HEK293 (cell line): Measurements from ENCODE around the gene KLHL25.

Experiments used
- CTCF ChIA-PET: fragments of 350-600 bp; formaldehyde crosslinking; extraction: SDS; loops from one replicate; lab custom pipeline; 2021; ENCODE audit warnings: antibody characterized with exemption; lab: Yijun Ruan, JAX
- POLR2A ChIA-PET: fragments of 300-600 bp; formaldehyde crosslinking; extraction: SDS; loops from one replicate; lab custom pipeline; 2020; ENCODE audit warnings: antibody characterized with exemption, inconsistent platforms; lab: Yijun Ruan, JAX
- H3K27ac ChIP-seq: fragments of 200-500 bp; sonication (Bioruptor generic); 2 replicates; pipeline ENCODE4 v1.5.1; 2014; ENCODE audit warnings: low read depth, low read length, control low read depth, inconsistent platforms; ENCODE audit errors: extremely low read depth
- H3K36me3 ChIP-seq, 2 experiments: fragments of 200-500 bp in 1 of 2; sonication (Bioruptor generic) in 1 of 2; 1 replicate in 1 of 2; 2 replicates in 1 of 2; pipeline ENCODE4 v1.5.1; 2014 to 2017; ENCODE audit warnings: inconsistent platforms in 2 of 2, low read length in 2 of 2; ENCODE audit not compliant: control insufficient read depth in 2 of 2, insufficient read depth in 1 of 2
- H3K4me1 ChIP-seq: fragments of 200-500 bp; sonication (Bioruptor generic); 2 replicates; pipeline ENCODE4 v1.5.1; 2014; ENCODE audit warnings: mild to moderate bottlenecking, low read length, inconsistent platforms; ENCODE audit not compliant: control insufficient read depth, insufficient read depth
- H3K4me3 ChIP-seq: 2 replicates; pipeline ENCODE4 v1.5.1; 2011; ENCODE audit warnings: low read depth, mild to moderate bottlenecking, control low read depth, low read length, moderate library complexity
- H3K9me3 ChIP-seq: fragments of 200-500 bp; sonication (Bioruptor generic); 2 replicates; pipeline ENCODE4 v1.5.1; 2014; ENCODE audit warnings: low read depth, low read length, inconsistent platforms; ENCODE audit not compliant: control insufficient read depth, insufficient read depth
- EGR2 ChIP-seq: fragments of 450-650 bp; formaldehyde crosslinking; IDR thresholded peaks from 2 replicates; pipeline ENCODE4 v1.5.1; 2016; ENCODE audit warnings: low read depth, missing biosample characterization, missing genetic modification characterization
- IKZF3 ChIP-seq: fragments of 450-650 bp; IDR thresholded peaks from 2 replicates; pipeline ENCODE4 v1.5.0; 2018; ENCODE audit warnings: missing biosample characterization, mild to moderate bottlenecking, missing genetic modification characterization, moderate library complexity
- KLF1 ChIP-seq: fragments of 450-650 bp; formaldehyde crosslinking; IDR thresholded peaks from 2 replicates; pipeline ENCODE4 v1.5.1; 2016; ENCODE audit warnings: missing biosample characterization, missing genetic modification characterization
- ZFHX2 ChIP-seq: fragments of 450-650 bp; formaldehyde crosslinking; conservative IDR thresholded peaks from 2 replicates; pipeline ENCODE4 v1.5.1; 2016; ENCODE audit warnings: missing biosample characterization, missing genetic modification characterization
- ZFP41 ChIP-seq: fragments of 450-650 bp; formaldehyde crosslinking; IDR thresholded peaks from 2 replicates; pipeline ENCODE4 v1.5.1; 2016; ENCODE audit warnings: missing biosample characterization, missing genetic modification characterization, borderline replicate concordance
- ZNF341 ChIP-seq: fragments of 450-650 bp; formaldehyde crosslinking; IDR thresholded peaks from 2 replicates; pipeline ENCODE4; 2016; ENCODE audit warnings: low read depth, missing biosample characterization, missing genetic modification characterization
- ZNF677 ChIP-seq: fragments of 450-650 bp; IDR thresholded peaks from 2 replicates; pipeline ENCODE4 v1.5.0; 2018; ENCODE audit warnings: missing biosample characterization, mild to moderate bottlenecking, missing genetic modification characterization, moderate library complexity
- TF ChIP-seq, protein P1 (sequence below): fragments of 450-650 bp; formaldehyde crosslinking; IDR thresholded peaks from 2 replicates; pipeline ENCODE4 v1.5.1; 2016; ENCODE audit warnings: missing biosample characterization, missing genetic modification characterization
- TF ChIP-seq, protein P2 (sequence below): fragments of 450-650 bp; formaldehyde crosslinking; IDR thresholded peaks from 2 replicates; pipeline ENCODE4 v1.5.1; 2017; ENCODE audit warnings: missing biosample characterization, missing genetic modification characterization

Gene KLHL25

DNA sequence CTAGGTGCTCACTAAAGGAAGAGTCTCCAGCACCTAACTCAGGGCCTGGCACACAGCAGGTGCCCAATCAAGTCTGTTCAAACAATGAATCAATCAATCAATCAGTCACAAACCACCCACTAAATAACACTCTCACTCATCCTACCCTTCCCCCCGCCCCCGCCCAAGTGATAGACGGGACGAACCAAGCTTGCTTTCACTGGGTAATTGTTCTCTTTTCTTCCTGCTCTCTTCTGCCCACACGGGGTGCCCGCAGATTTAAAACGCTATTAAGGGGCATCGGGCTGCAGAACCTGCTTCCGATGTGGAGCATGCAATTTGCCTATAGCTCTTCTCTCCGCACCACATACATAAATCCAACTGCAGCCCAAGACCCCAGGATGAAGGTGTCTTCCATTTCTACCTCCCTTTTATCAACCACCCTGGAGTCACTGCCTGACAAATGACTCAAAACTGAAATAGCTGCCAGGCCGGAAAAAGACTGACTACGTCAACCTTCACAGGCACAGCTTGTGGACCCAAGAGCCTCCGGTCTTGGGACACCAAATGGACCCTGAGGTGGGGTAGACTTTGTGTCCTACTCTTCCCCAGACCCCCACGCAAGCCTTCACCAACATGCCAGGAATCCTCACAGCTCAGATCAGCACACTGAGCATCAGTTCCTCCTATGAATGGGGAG, 1.7 kb downstream of the KLHL25 start:
- Histone ChIP-seq H3K4me1 (peaks cover 12% of the 10 kb centered on the region), H3K36me3 (no peaks in the 10 kb centered on the region), H3K4me3 (peak overlapping the region; percentile 72), H3K9me3 (no peaks in the 10 kb centered on the region), H3K27ac (no peak overlapping the region)
- CTCF ChIA-PET: interaction anchor here (0.6 to 1.1 kb wide), 3 partner anchors 61 to 379 kb away, joined by 3 to 5 read pairs (median 3); no protein-coding TSS in a partner anchor
- POLR2A ChIA-PET: interaction anchor here (0.6 to 2.4 kb wide), 2 partner anchors 44 to 433 kb away, joined by 5 to 8 read pairs; no protein-coding TSS in a partner anchor
- TF ChIP-seq, protein P1, sequence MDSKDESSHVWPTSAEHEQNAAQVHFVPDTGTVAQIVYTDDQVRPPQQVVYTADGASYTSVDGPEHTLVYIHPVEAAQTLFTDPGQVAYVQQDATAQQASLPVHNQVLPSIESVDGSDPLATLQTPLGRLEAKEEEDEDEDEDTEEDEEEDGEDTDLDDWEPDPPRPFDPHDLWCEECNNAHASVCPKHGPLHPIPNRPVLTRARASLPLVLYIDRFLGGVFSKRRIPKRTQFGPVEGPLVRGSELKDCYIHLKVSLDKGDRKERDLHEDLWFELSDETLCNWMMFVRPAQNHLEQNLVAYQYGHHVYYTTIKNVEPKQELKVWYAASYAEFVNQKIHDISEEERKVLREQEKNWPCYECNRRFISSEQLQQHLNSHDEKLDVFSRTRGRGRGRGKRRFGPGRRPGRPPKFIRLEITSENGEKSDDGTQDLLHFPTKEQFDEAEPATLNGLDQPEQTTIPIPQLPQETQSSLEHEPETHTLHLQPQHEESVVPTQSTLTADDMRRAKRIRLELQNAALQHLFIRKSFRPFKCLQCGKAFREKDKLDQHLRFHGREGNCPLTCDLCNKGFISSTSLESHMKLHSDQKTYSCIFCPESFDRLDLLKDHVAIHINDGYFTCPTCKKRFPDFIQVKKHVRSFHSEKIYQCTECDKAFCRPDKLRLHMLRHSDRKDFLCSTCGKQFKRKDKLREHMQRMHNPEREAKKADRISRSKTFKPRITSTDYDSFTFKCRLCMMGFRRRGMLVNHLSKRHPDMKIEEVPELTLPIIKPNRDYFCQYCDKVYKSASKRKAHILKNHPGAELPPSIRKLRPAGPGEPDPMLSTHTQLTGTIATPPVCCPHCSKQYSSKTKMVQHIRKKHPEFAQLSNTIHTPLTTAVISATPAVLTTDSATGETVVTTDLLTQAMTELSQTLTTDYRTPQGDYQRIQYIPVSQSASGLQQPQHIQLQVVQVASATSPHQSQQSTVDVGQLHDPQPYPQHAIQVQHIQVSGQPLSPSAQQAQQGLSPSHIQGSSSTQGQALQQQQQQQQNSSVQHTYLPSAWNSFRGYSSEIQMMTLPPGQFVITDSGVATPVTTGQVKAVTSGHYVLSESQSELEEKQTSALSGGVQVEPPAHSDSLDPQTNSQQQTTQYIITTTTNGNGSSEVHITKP: peak; percentile 53; the same call in 1 of the 2 replicates
- TF ChIP-seq ZFHX2 (tag by site-specific recombination) (peak; percentile 58), IKZF3 (tag by site-specific recombination) (no peak), EGR2 (peak; percentile 83)

DNA sequence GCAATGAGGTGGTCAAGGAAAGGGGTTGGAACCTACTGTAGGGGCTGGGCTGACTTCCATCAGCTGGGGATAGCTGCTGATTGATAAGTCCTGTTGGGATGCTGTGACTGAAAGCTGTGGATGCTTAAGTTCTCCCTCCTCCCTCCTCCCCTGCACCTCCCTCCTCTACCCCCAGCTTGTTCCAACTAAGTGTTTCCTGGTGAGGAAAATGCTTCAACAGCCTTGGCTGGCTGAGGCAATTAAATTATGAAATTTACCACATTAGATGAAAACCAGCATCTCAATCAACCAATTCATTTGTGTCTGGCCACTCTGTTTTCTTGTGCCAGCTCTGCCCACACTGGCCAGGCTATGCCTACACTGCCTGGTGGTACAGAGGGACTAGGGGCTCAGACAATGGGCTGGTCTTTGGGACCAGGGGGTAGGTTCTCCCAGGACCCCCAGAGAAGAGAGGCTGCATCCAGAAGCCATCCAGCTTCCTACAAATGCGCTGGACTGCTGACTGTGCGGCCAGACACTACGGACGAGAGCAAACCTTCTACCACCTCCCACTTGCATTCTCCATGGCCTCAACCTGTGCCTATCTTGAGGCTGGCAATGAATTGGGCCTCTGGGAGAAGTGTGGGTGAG, 2.5 kb downstream of the KLHL25 start:
- Histone ChIP-seq H3K36me3 (no peaks in the 10 kb centered on the region), H3K27ac (no peak overlapping the region), H3K9me3 (no peaks in the 10 kb centered on the region), H3K4me1 (peaks cover 12% of the 10 kb centered on the region), H3K4me3 (no peak overlapping the region)
- TF ChIP-seq KLF1 (tag by site-specific recombination): no peak
- TF ChIP-seq ZNF677: 0 out of 2 replicates have a peak, but pooled peaks have one; percentile 28
- TF ChIP-seq, protein P2, sequence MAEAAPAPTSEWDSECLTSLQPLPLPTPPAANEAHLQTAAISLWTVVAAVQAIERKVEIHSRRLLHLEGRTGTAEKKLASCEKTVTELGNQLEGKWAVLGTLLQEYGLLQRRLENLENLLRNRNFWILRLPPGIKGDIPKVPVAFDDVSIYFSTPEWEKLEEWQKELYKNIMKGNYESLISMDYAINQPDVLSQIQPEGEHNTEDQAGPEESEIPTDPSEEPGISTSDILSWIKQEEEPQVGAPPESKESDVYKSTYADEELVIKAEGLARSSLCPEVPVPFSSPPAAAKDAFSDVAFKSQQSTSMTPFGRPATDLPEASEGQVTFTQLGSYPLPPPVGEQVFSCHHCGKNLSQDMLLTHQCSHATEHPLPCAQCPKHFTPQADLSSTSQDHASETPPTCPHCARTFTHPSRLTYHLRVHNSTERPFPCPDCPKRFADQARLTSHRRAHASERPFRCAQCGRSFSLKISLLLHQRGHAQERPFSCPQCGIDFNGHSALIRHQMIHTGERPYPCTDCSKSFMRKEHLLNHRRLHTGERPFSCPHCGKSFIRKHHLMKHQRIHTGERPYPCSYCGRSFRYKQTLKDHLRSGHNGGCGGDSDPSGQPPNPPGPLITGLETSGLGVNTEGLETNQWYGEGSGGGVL (tag by site-specific recombination): no peak
- peak; percentile 78 for TF ChIP-seq ZNF341
- CTCF ChIA-PET: interaction anchor here (0.6 to 1.0 kb wide), 2 partner anchors 62 to 378 kb away, joined by 3 to 5 read pairs; no protein-coding TSS in a partner anchor
- POLR2A ChIA-PET: interaction anchor here (0.7 kb wide), 1 partner anchor 14 kb away, joined by 3 read pairs; no protein-coding TSS in a partner anchor

DNA sequence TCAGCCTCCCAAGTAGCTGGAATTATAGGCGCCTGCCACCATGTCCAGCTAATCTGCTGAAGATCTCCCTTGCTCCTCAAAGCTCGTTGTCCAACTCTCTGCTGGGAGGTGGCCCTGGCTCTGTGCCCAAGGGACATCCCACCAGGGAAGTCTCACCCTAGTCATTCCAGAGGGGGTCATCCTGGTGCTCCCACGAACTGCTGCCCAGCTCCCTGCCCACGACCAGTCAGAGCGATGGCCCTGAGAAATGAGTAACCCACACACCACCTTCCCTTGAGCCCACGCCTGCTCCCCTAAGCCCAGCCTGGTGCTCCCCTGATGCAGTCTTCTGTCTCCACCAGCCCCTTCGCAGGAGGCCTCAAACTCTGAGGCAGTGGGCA, 5.2 kb downstream of the KLHL25 start:
- Histone ChIP-seq H3K9me3 (no peaks in the 10 kb centered on the region), H3K27ac (no peak overlapping the region), H3K4me3 (no peak overlapping the region)
- no peak for TF ChIP-seq ZFP41
- peak; percentile 74 for TF ChIP-seq EGR2
- peak; percentile 81 for TF ChIP-seq ZFHX2 (tag by site-specific recombination)
- TF ChIP-seq, all 188 proteins: peak for 2
- Histone ChIP-seq H3K36me3 (no peaks in the 10 kb centered on the region; a peak in 1 of 3 replicates), H3K4me1 (peaks cover 21% of the 10 kb centered on the region)
- CTCF ChIA-PET: interaction anchor here (1.1 to 1.6 kb wide), 3 partner anchors 11 to 42 kb away, joined by 3 to 5 read pairs (median 4); no protein-coding TSS in a partner anchor
- POLR2A ChIA-PET: no interaction called here
